Gastrocnemius medialis (tissue), 4 donors: ENCODE measurements around the gene LARP4B. TPM values are rescaled to one million over a fixed set of nuclear protein-coding genes. Genes with fewer than 3 reads are reported as not detected.

Experiments used
- ATAC-seq, 2 donors: fragments of 150-250 bp; one replicate each; pipeline ENCODE4 v1.9.1; 2016
- DNase-seq, 2 donors: peaks; one replicate each; pipeline ENCODE4 v3.0.0-alpha.2; 2019
- H3K27ac ChIP-seq, 4 donors: fragments of 200-600 bp; sonication (generic); 1 replicate in 1 of 4; 2 replicates in 3 of 4; pipeline ENCODE4 v1.5.1; 2016 to 2018; ENCODE audit warnings: mild to moderate bottlenecking in 2 of 4, moderate library complexity in 1 of 4
- H3K27me3 ChIP-seq, 3 donors: fragments of 200-600 bp; sonication (generic) in 2 of 3; 1 replicate in 1 of 3; 2 replicates in 2 of 3; pipeline versions ENCODE4 v1.5.1 to v1.6.0; 2016 to 2019; ENCODE audit warnings: mild to moderate bottlenecking in 1 of 3, moderate library complexity in 1 of 3
- H3K36me3 ChIP-seq, 2 donors: fragments of 200-600 bp; sonication (generic) in 1 of 2; one replicate each; pipeline ENCODE4 v1.5.1; 2017 to 2018
- H3K4me1 ChIP-seq, 2 donors: fragments of 200-600 bp; sonication (generic) in 1 of 2; one replicate each; pipeline ENCODE4 v1.5.1; 2016 to 2017; ENCODE audit warnings: mild to moderate bottlenecking in 2 of 2
- H3K4me3 ChIP-seq, 4 donors: fragments of 200-600 bp; sonication (generic) in 3 of 4; 1 replicate in 1 of 4; 2 replicates in 3 of 4; pipeline ENCODE4 v1.5.1; 2016 to 2019; ENCODE audit warnings: mild to moderate bottlenecking in 2 of 4
- H3K9me3 ChIP-seq, 3 donors: fragments of 200-600 bp; sonication (generic) in 2 of 3; 1 replicate in 1 of 3; 2 replicates in 2 of 3; pipeline ENCODE4 v1.5.1; 2016 to 2019
- POLR2A ChIP-seq, 2 donors: fragments of 450-650 bp; IDR thresholded peaks; one replicate each; pipeline ENCODE4 v1.6.1; 2017; ENCODE audit warnings: antibody characterized with exemption in 2 of 2, mild to moderate bottlenecking in 2 of 2, moderate library complexity in 2 of 2
- in situ Hi-C, 4 donors: fragments of 200-750 bp; cut with MboI; loops; one replicate each; pipeline versions ENCODE4 v1.15.0 to v1.8.0; 2017; ENCODE audit warnings: low sequenced_read_pairs in 4 of 4
- intact Hi-C: fragments of 100-400 bp; cut with DNase I; formaldehyde crosslinking; loops from one replicate; pipeline ENCODE4 v1.15.1; 2023; ENCODE audit warnings: low total_unique reads
- total RNA-seq, 4 donors: library from RNA; depleted of rRNA; stranded (reverse); fragments of >200 nt; gene quantifications; one replicate each; pipeline versions ENCODE4 v1.1.0 to v1.2.3, GENCODE V29; 2016
- TF ChIP-seq, protein P1 (sequence below), 5 experiments: fragments of 450-650 bp in 3 of 5; fragments of 200-600 bp in 2 of 5; sonication (generic) in 2 of 5; IDR thresholded peaks in 4 of 5; conservative IDR thresholded peaks in 1 of 5; 1 replicate in 4 of 5; 2 replicates in 1 of 5; pipeline ENCODE4 v1.5.1; 2016 to 2019; ENCODE audit warnings: antibody characterized with exemption in 5 of 5, mild to moderate bottlenecking in 3 of 5, moderate library complexity in 3 of 5

LARP4B gene
- total RNA-seq, 4 donors from 2014 or later, result 29.7 to 45.6 (median 40.0) TPM

DNA sequence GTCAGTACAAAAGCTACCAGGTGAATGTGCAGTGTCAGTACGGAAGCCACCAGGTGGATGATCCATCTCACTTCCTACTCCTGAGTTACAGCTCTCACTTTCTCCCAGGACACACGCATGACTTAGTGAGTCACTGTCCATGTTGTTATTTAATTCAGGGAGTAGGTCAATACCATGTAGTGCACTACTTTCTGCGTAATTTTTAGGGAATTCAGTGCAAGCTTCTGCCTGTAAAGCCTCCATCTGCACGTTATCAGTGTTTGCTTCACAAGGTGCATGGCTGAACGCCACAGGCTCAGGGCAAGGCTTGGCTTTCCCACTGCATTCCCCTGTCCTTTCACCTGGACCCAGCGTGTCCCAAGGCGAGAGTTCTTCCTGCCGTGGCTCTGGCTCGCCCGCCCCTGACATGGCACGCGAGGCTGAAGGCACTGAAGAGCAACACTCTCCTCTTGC is 59.5 kb downstream of the LARP4B start:
- intact Hi-C loops (loop anchor here (2.0 to 10.0 kb wide), 5 partner anchors 59 to 247 kb away; partner anchors contain the start of genes IDI1, IDI2 and LARP4B), in situ Hi-C loops (no loop called here)
- H3K4me1 ChIP-seq, result peaks cover 68 to 72% of the 10 kb centered on the region in 2 donors
- H3K27ac ChIP-seq, result peak overlapping the region; percentile 93 to 95 (median 94)
- H3K4me3 ChIP-seq, result peak overlapping the region; percentile 37 to 51 (median 46)
- no peaks in the 10 kb centered on the region for H3K9me3 ChIP-seq
- ATAC-seq (peak; percentile 59 to 78), DNase-seq (peak; percentile 49 to 52)
- TF ChIP-seq, protein P1, sequence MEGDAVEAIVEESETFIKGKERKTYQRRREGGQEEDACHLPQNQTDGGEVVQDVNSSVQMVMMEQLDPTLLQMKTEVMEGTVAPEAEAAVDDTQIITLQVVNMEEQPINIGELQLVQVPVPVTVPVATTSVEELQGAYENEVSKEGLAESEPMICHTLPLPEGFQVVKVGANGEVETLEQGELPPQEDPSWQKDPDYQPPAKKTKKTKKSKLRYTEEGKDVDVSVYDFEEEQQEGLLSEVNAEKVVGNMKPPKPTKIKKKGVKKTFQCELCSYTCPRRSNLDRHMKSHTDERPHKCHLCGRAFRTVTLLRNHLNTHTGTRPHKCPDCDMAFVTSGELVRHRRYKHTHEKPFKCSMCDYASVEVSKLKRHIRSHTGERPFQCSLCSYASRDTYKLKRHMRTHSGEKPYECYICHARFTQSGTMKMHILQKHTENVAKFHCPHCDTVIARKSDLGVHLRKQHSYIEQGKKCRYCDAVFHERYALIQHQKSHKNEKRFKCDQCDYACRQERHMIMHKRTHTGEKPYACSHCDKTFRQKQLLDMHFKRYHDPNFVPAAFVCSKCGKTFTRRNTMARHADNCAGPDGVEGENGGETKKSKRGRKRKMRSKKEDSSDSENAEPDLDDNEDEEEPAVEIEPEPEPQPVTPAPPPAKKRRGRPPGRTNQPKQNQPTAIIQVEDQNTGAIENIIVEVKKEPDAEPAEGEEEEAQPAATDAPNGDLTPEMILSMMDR (IDR thresholded peaks at IDR 0.05 in 4 of 5, conservative IDR thresholded peaks at IDR 0.05 in 1 of 5), result no peak
- TF ChIP-seq POLR2A (IDR thresholded peaks at IDR 0.05), result no peak
- no peaks in the 10 kb centered on the region for H3K36me3 ChIP-seq
- H3K27me3 ChIP-seq, result no peaks in the 10 kb centered on the region

DNA sequence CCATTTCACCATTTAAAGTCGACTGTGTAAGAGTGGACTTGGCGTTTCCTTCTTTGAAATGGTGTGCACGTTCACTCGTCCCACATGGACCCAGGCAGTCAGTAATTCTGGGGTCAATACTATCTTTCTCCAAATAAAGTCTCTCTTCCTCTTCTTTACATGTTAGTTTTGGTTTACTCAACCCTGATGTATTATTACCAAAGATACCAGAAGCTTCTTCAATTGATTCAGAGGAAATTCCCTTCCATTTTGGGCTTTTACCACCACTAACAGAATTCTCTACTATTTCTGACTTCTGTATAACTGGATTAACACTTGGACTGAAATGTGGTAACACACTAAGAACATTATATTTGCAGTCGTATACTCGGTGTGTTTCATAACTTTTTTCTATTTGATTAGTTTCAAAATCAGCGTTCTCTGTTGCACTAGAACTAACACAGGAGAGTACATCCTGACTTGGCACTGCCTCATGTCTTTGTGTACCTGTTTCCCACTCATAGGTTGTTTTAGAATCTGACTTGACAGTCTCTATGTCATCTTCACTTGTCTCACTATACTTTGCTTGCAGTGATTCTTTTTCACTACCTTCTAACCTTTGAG is 60.8 kb downstream of the LARP4B start:
- peak overlapping the region; percentile 93 to 95 (median 94) for H3K27ac ChIP-seq
- in situ Hi-C loops (no loop called here), intact Hi-C loops (loop anchor here (5.0 to 10.0 kb wide), 4 partner anchors 157 to 246 kb away; partner anchors contain the start of genes IDI1 and IDI2)
- no peak for TF ChIP-seq POLR2A (IDR thresholded peaks at IDR 0.05)
- TF ChIP-seq, protein P1 (IDR thresholded peaks at IDR 0.05 in 4 of 5, conservative IDR thresholded peaks at IDR 0.05 in 1 of 5), result no peak
- no peaks in the 10 kb centered on the region for H3K9me3 ChIP-seq
- H3K27me3 ChIP-seq, result no peaks in the 10 kb centered on the region
- DNase-seq (no peak), ATAC-seq (no peak)
- no peaks in the 10 kb centered on the region for H3K36me3 ChIP-seq
- H3K4me3 ChIP-seq, result no peak overlapping the region
- H3K4me1 ChIP-seq, result peaks cover 72 to 75% of the 10 kb centered on the region in 2 donors

DNA sequence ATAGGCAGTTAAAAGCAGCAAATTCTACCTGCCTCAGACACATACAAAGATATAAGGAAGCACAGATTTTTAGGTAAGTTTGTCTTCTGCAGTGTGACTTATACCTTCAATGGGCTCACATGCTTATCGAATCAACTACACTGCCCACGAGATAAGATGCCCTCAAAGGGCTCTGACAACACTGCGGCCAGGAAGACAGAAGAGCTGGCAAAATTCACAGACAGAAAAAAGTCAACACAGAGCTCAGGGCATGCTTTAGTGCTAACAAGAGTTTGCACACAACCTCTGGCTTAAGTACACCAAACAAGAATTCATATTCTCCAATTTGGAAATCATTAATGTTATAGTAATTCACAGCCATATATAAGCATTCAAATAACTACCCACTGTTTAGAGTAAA is 62.3 kb downstream of the LARP4B start:
- intact Hi-C loops, result no loop called here

DNA sequence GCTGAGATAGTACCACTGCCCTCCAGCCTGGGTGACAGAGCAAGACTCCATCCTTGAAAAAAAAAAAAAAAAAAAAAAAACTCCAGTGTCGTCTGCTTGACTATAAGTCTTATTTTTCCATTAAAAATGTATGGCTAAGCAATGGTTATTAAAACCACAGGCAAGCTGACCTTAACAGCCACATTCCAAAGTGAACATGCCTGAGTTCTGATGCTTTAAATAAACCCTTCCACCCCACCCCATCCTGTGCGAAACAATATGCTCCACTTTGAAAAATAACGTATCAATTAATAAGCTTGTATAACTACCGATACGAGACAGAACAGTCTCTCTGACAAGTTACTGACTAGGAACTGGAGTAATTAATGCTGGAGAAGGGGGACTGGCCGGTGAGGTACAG is 63.7 kb downstream of the LARP4B start:
- in situ Hi-C loops (no loop called here), intact Hi-C loops (no loop called here)
- Histone ChIP-seq H3K4me3 (no peak overlapping the region), H3K36me3 (peaks cover 0 to 12% of the 10 kb centered on the region in 2 donors), H3K27me3 (no peaks in the 10 kb centered on the region), H3K4me1 (peaks cover 64 to 65% of the 10 kb centered on the region in 2 donors), H3K27ac (peak overlapping the region in 3 of 4 donors; percentile 26 to 95 (median 38)), H3K9me3 (no peaks in the 10 kb centered on the region)
- TF ChIP-seq, protein P1 (IDR thresholded peaks at IDR 0.05 in 4 of 5, conservative IDR thresholded peaks at IDR 0.05 in 1 of 5), result no peak
- no peak for TF ChIP-seq POLR2A (IDR thresholded peaks at IDR 0.05)
- no peak for ATAC-seq
- no peak for DNase-seq

More for the DNA sequence above, 62.3 kb downstream of the LARP4B start:
- H3K4me1 ChIP-seq, result peaks cover 72 to 75% of the 10 kb centered on the region in 2 donors
- H3K4me3 ChIP-seq, result no peak overlapping the region
- in situ Hi-C loops, result no loop called here
- DNase-seq (no peak), ATAC-seq (no peak)
- H3K36me3 ChIP-seq, result no peaks in the 10 kb centered on the region
- TF ChIP-seq POLR2A (IDR thresholded peaks at IDR 0.05), result no peak
- no peaks in the 10 kb centered on the region for H3K27me3 ChIP-seq
- H3K9me3 ChIP-seq, result no peaks in the 10 kb centered on the region
- peak overlapping the region; percentile 93 to 95 (median 94) for H3K27ac ChIP-seq

DNA sequence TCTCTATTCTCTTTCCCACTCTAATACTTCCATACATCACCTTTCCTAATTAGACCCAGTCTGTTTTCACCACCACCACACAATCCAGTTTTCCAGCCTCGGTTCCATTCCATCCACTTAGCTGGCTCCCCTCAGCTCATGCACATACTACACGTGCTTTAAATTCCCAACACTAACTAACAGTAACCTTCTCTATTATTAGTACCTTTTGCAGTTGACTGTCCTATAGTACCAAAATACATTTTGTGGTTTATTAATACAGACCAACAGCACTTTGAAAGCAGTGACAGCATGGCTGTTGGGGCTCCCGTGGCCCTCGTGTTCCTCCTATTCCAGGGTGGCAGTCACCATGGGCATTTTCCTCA is 64.9 kb downstream of the LARP4B start:
- H3K9me3 ChIP-seq, result no peaks in the 10 kb centered on the region
- ATAC-seq (no peak), DNase-seq (no peak)
- H3K4me1 ChIP-seq, result peaks cover 52 to 57% of the 10 kb centered on the region in 2 donors
- intact Hi-C loops, result no loop called here
- no peaks in the 10 kb centered on the region for H3K27me3 ChIP-seq
- no peak overlapping the region for H3K4me3 ChIP-seq
- peak overlapping the region in 3 of 4 donors; percentile 24 to 35 (median 31) for H3K27ac ChIP-seq
- peaks cover 0 to 14% of the 10 kb centered on the region in 2 donors for H3K36me3 ChIP-seq
- in situ Hi-C loops, result no loop called here
- TF ChIP-seq POLR2A (IDR thresholded peaks at IDR 0.05), result no peak
- TF ChIP-seq, protein P1 (IDR thresholded peaks at IDR 0.05 in 4 of 5, conservative IDR thresholded peaks at IDR 0.05 in 1 of 5), result no peak
